H1 (cell line): Measurements from ENCODE around the gene ABCF2. TPM values are rescaled to one million over a fixed set of nuclear protein-coding genes. Genes with fewer than 3 reads are reported as not detected.

Source experiments
- ATF3 ChIP-seq: IDR thresholded peaks from 2 replicates; pipeline ENCODE4 v1.6.1; 2011; ENCODE audit warnings: low read depth, mild to moderate bottlenecking, low read length; ENCODE audit not compliant: insufficient read depth
- CHD7 ChIP-seq: fragments of 300-600 bp; sonication (generic); IDR thresholded peaks from 2 replicates; pipeline ENCODE4 v1.7.1; 2012; ENCODE audit warnings: low read length, moderate library complexity, mild to moderate bottlenecking, inconsistent platforms; ENCODE audit not compliant: insufficient replicate concordance
- TAF7 ChIP-seq: optimal IDR thresholded peaks from 2 replicates; pipeline ENCODE3; 2011; ENCODE audit warnings: low read depth, mild to moderate bottlenecking, inconsistent platforms, low read length, moderate library complexity, borderline replicate concordance
- TEAD4 ChIP-seq: IDR thresholded peaks from 2 replicates; pipeline ENCODE4 v1.6.1; 2012; ENCODE audit warnings: low read depth, low read length, inconsistent platforms, mixed read lengths
- polyA plus RNA-seq, 7 experiments: library from polyadenylated mRNA; depleted of rRNA in 3 of 7; stranded (reverse) in 5 of 7; unstranded in 2 of 7; fragments of >200 nt in 5 of 7; fragments of 200-250 nt in 2 of 7; gene quantifications; 1 replicate in 5 of 7; 2 replicates in 1 of 7; 4 replicates in 1 of 7; pipeline versions ENCODE4 v1.2.1 to v1.2.3, GENCODE V29; 2011 to 2013; ENCODE audit warnings: missing spikeins in 2 of 7, mixed read lengths in 2 of 7
- total RNA-seq: library from RNA; stranded (reverse); fragmentation: NEBNext Ultra II Directional; extraction: Animal tissue kit (Norgen Biotek cat#: 25700); gene quantifications from 2 replicates; pipeline ENCODE4 v1.2.1, GENCODE V29; 2021

Gene ABCF2
- total and polyA plus RNA-seq, 2 of the 8 experiments (the other 6 are each of a cell fraction or from before 2014, with no cell fraction given) = 28.0 to 55.0 TPM

- TF ChIP-seq CHD7 (no peak), ATF3 (no peak), TEAD4 (no peak), TAF7 (no peak)
These were observed 12.9 kb upstream of the ABCF2 start (continued) for GRCh38 chr7:151239837-151240459.
